Neutrophil (primary cell): ENCODE measurements around the gene ITPA.

Experiments
- H3K27ac ChIP-seq: fragments of 200-600 bp; sonication (generic); 2 replicates; pipeline ENCODE4 v1.5.1; 2016; ENCODE audit warnings: mild to moderate bottlenecking, moderate library complexity
- H3K27me3 ChIP-seq: fragments of 200-600 bp; sonication (generic); 2 replicates; pipeline ENCODE4 v1.6.0; 2016; ENCODE audit warnings: mild to moderate bottlenecking
- H3K36me3 ChIP-seq: fragments of 200-600 bp; sonication (generic); 2 replicates; pipeline ENCODE4 v1.5.1; 2017
- H3K4me1 ChIP-seq, 2 experiments: fragments of 200-600 bp in 1 of 2; sonication (generic) in 1 of 2; 1 replicate in 1 of 2; 2 replicates in 1 of 2; pipeline versions ENCODE4 v1.5.1 to v1.6.1; 2013 to 2016; ENCODE audit warnings: low read depth in 1 of 2, low read length in 1 of 2, mild to moderate bottlenecking in 1 of 2, moderate library complexity in 1 of 2; ENCODE audit not compliant: control insufficient read depth in 1 of 2, insufficient read depth in 1 of 2
- H3K4me3 ChIP-seq, 2 experiments: fragments of 200-600 bp in 1 of 2; sonication (generic) in 1 of 2; 1 replicate in 1 of 2; 2 replicates in 1 of 2; pipeline ENCODE4 v1.5.1; 2013 to 2016; ENCODE audit warnings: low read depth in 1 of 2, low read length in 1 of 2, mild to moderate bottlenecking in 1 of 2, moderate library complexity in 1 of 2
- H3K9me3 ChIP-seq: fragments of 200-600 bp; sonication (generic); 2 replicates; pipeline ENCODE4 v1.5.1; 2016
- CTCF ChIP-seq: fragments of 200-600 bp; sonication (generic); IDR thresholded peaks from 2 replicates; pipeline ENCODE4 v1.5.1; 2016; ENCODE audit warnings: antibody characterized with exemption

ITPA gene

GRCh38 chr20:3172933-3173609, 36.2 kb upstream of the ITPA start, which contains the start of gene LZTS3:
TSS of gene LZTS3 (minus strand) at chr20:3173549. CDS start at chr20:3167163, 6,386 bp downstream.
- TF ChIP-seq CTCF, result no peak
- Histone ChIP-seq H3K4me1 (peaks cover 12 to 18% of the 10 kb centered on the region in 2 experiments), H3K4me3 (peak within 1 kb of the TSS; percentile 81 to 96), H3K27me3 (peaks cover 91% of the 10 kb centered on the region), H3K9me3 (no peaks in the 10 kb centered on the region), H3K27ac (peak within 1 kb of the TSS; percentile 10), H3K36me3 (no peaks in the 10 kb centered on the region)

GRCh38 chr20:3173610-3174441, 35.5 kb upstream of the ITPA start:
- Histone ChIP-seq H3K4me1 (peaks cover 12 to 18% of the 10 kb centered on the region in 2 experiments), H3K9me3 (no peaks in the 10 kb centered on the region), H3K27ac (peak overlapping the region; percentile 10), H3K4me3 (peak overlapping the region; percentile 81 to 96), H3K27me3 (peaks cover 83% of the 10 kb centered on the region), H3K36me3 (no peaks in the 10 kb centered on the region)
- TF ChIP-seq CTCF, result peak; percentile 31

GRCh38 chr20:3174442-3175261, 34.6 kb upstream of the ITPA start:
- Histone ChIP-seq H3K9me3 (no peaks in the 10 kb centered on the region), H3K27ac (no peak overlapping the region), H3K36me3 (no peaks in the 10 kb centered on the region), H3K27me3 (peaks cover 75% of the 10 kb centered on the region), H3K4me3 (peak overlapping the region; percentile 81 to 96), H3K4me1 (peaks cover 12 to 18% of the 10 kb centered on the region in 2 experiments)
- no peak for TF ChIP-seq CTCF

- H3K36me3 ChIP-seq, result no peaks in the 10 kb centered on the region
- no peak overlapping the region for H3K27ac ChIP-seq
- TF ChIP-seq CTCF, result no peak
- H3K4me1 ChIP-seq, result peaks cover 12 to 18% of the 10 kb centered on the region in 2 experiments
- H3K27me3 ChIP-seq, result peaks cover 69% of the 10 kb centered on the region
- H3K9me3 ChIP-seq, result no peaks in the 10 kb centered on the region
- no peak overlapping the region for H3K4me3 ChIP-seq
Observed at GRCh38 chr20:3175270-3175669, 34.0 kb upstream of the ITPA start.

- Histone ChIP-seq H3K27me3 (peaks cover 42% of the 10 kb centered on the region), H3K4me1 (peaks cover 12 to 13% of the 10 kb centered on the region in 2 experiments), H3K36me3 (no peaks in the 10 kb centered on the region), H3K9me3 (no peaks in the 10 kb centered on the region), H3K27ac (no peak overlapping the region), H3K4me3 (no peak overlapping the region)
- TF ChIP-seq CTCF, result no peak
Observed at GRCh38 chr20:3177746-3178485, 31.4 kb upstream of the ITPA start.
